K562 (cell line): Measurements from ENCODE around the gene APCDD1L. TPM values are rescaled to one million over a fixed set of nuclear protein-coding genes. Genes with fewer than 3 reads are reported as not detected.

Experiments used
- ATAC-seq: fragments of 200-7000 bp; cut with Tn5 transposase; 3 replicates; pipeline ENCODE4 v1.9.1; 2020; ENCODE audit warnings: moderate library complexity
- BruUV-seq: library from RNA; stranded (reverse); fragments of 400-500 nt; replicated peaks from 2 replicates; lab custom pipeline; 2021; lab: Mats Ljungman, UMichigan
- CTCF ChIA-PET: fragments of 300-600 bp; formaldehyde crosslinking; extraction: SDS; loops from one replicate; lab custom pipeline; 2021; ENCODE audit warnings: low intra/inter-chr PET ratio; lab: Yijun Ruan, JAX
- POLR2A ChIA-PET: fragments of 300-600, 350-650 bp; sonication (Branson Sonifier 250); formaldehyde crosslinking; extraction: SDS; loops from one replicate; lab custom pipeline; 2021; ENCODE audit warnings: antibody characterized with exemption, inconsistent platforms; lab: Yijun Ruan, JAX
- DNase-seq, 4 experiments: peaks; one replicate each; pipeline versions ENCODE4 v3.0.0 to v3.0.0-alpha.2; 2011 to 2018; ENCODE audit warnings: low spot score in 3 of 4, mixed read lengths in 3 of 4; ENCODE audit errors: extremely low read depth in 1 of 4
- FAIRE-seq: peaks from 2 replicates; lab custom pipeline; 2011; peaks lifted over from hg19 to GRCh38; lab: Jason Lieb, UNC
- H2AFZ ChIP-seq: 2 replicates; pipeline ENCODE4 v1.6.0; 2011; ENCODE audit warnings: low read depth, low read length, control low read depth, inconsistent platforms
- H3K27ac ChIP-seq: fragments of 200-600 bp; 3 replicates; pipeline ENCODE4 v1.8.0; 2011; ENCODE audit warnings: low read depth, mild to moderate bottlenecking, control low read depth, inconsistent platforms, low read length, moderate library complexity, mixed read lengths; ENCODE audit errors: extremely low read depth
- H3K27me3 ChIP-seq, 2 experiments: fragments of 300-600 bp in 1 of 2; 2 replicates in 1 of 2; 3 replicates in 1 of 2; pipeline versions ENCODE4 v1.6.0 to v1.8.0; 2011; ENCODE audit warnings: inconsistent platforms in 2 of 2, low read length in 2 of 2, mild to moderate bottlenecking in 1 of 2, mixed read lengths in 1 of 2, moderate library complexity in 1 of 2; ENCODE audit not compliant: control insufficient read depth in 2 of 2, insufficient read depth in 2 of 2
- H3K36me3 ChIP-seq: fragments of 300-600 bp; 3 replicates; pipeline ENCODE4 v1.8.0; 2011; ENCODE audit warnings: mild to moderate bottlenecking, low read length, inconsistent platforms; ENCODE audit not compliant: control insufficient read depth, insufficient read depth
- H3K4me1 ChIP-seq, 2 experiments: fragments of 200-600 bp in 1 of 2; replicated peaks in 1 of 2; 2 replicates in 1 of 2; 3 replicates in 1 of 2; pipeline versions ENCODE4 v1.5.1 to v1.8.0; 2011; ENCODE audit warnings: inconsistent platforms in 2 of 2, low read length in 2 of 2, mild to moderate bottlenecking in 1 of 2, mixed read lengths in 1 of 2, moderate library complexity in 1 of 2; ENCODE audit not compliant: control insufficient read depth in 2 of 2, insufficient read depth in 2 of 2
- H3K4me2 ChIP-seq: 2 replicates; pipeline ENCODE4 v1.6.1; 2011; ENCODE audit warnings: low read length, control low read depth, inconsistent platforms, mixed read lengths; ENCODE audit not compliant: insufficient read depth
- H3K4me3 ChIP-seq: fragments of 200-600 bp; sonication (generic), shearing (Covaris generic); 2 replicates; pipeline ENCODE4 v1.5.1; 2016; ENCODE audit warnings: control low read depth, inconsistent platforms
- H3K79me2 ChIP-seq: fragments of 200-600 bp; 3 replicates; pipeline ENCODE4 v1.8.0; 2011; ENCODE audit warnings: low read length, inconsistent platforms; ENCODE audit not compliant: control insufficient read depth, insufficient read depth
- H3K9ac ChIP-seq, 2 experiments: 2 replicates each; pipeline versions ENCODE4 v1.6.0 to v1.6.1; 2011; ENCODE audit warnings: low read depth in 2 of 2, low read length in 2 of 2, control low read depth in 1 of 2, inconsistent platforms in 1 of 2, mild to moderate bottlenecking in 1 of 2, mixed read lengths in 1 of 2; ENCODE audit not compliant: insufficient read depth in 1 of 2
- H3K9me1 ChIP-seq: one replicate; pipeline ENCODE4 v1.6.0; 2011; ENCODE audit warnings: inconsistent platforms, mild to moderate bottlenecking, low read length, moderate library complexity; ENCODE audit not compliant: control insufficient read depth, insufficient read depth
- H3K9me3 ChIP-seq: replicated peaks from 2 replicates; pipeline ENCODE4 v1.5.1; 2011; ENCODE audit warnings: low read depth, low read length, inconsistent platforms; ENCODE audit not compliant: control insufficient read depth, insufficient read depth
- H4K20me1 ChIP-seq: replicated peaks from 2 replicates; pipeline ENCODE4 v1.6.1; 2011; ENCODE audit warnings: low read length, inconsistent platforms, mixed read lengths; ENCODE audit not compliant: control insufficient read depth, insufficient read depth
- AFF1 ChIP-seq, 2 experiments: fragments of 450-650 bp; IDR thresholded peaks; 2 replicates each; pipeline ENCODE4 v1.6.1; 2018; ENCODE audit warnings: mild to moderate bottlenecking in 2 of 2, low read depth in 1 of 2; ENCODE audit not compliant: partially characterized antibody in 2 of 2
- ID3 ChIP-seq, 2 experiments: fragments of 250-450 bp in 1 of 2; fragments of 450-650 bp in 1 of 2; sonication (Bioruptor Pico) in 1 of 2; IDR thresholded peaks; 2 replicates each; pipeline versions ENCODE4 v1.6.1 to v1.8.0; 2016 to 2021; ENCODE audit warnings: mild to moderate bottlenecking in 2 of 2, moderate library complexity in 2 of 2, missing compliant biosample characterization in 1 of 2, missing genetic modification characterization in 1 of 2
- MECOM ChIP-seq: fragments of 250-450 bp; sonication (Bioruptor Pico); IDR thresholded peaks from 2 replicates; pipeline ENCODE4 v1.8.0; 2022; ENCODE audit warnings: inconsistent platforms
- MYNN ChIP-seq, 2 experiments: sonication (generic); formaldehyde crosslinking in 1 of 2; IDR thresholded peaks; 2 replicates each; pipeline versions ENCODE4 v1.5.0 to v1.6.1; 2016 to 2020; ENCODE audit warnings: antibody characterized with exemption in 1 of 2, missing genetic modification reagents in 1 of 2
- TAF7 ChIP-seq: fragments of 450-650 bp; IDR thresholded peaks from 2 replicates; pipeline ENCODE4 v1.6.1; 2016; ENCODE audit warnings: missing genetic modification characterization, missing compliant biosample characterization
- WGBS: fragments of 100-300 bp; shearing (Covaris generic); methylation state at CpG from one replicate; pipeline ENCODE4 v1.1.6; 2016; ENCODE audit warnings: low coverage, mixed read lengths; ENCODE audit not compliant: insufficient coverage; ENCODE audit errors: missing lambda C conversion rate; 5-methylcytosine and 5-hydroxymethylcytosine counted together
- in situ Hi-C: fragments of 300-500 bp; cut with MboI; formaldehyde crosslinking; loops from 4 replicates; pipeline ENCODE4 v1.15.0; 2018; ENCODE audit warnings: inconsistent platforms, mixed read lengths
- intact Hi-C: fragments of 100-400 bp; cut with micrococcal nuclease; formaldehyde crosslinking; loops from 2 replicates; pipeline ENCODE4 v1.14.2; 2022
- polyA plus RNA-seq, 8 experiments: library from polyadenylated mRNA; depleted of rRNA in 4 of 8; stranded (reverse) in 5 of 8; unstranded in 3 of 8; fragments of >200 nt; fragmentation: Nextera tagmentation in 2 of 8; fragmentation: Illumina TruSeq in 1 of 8; extraction: Ambion mirVana in 2 of 8; extraction: Trizol in 1 of 8; gene quantifications; 2 replicates each; pipeline versions ENCODE4 v1.2.1 to v1.2.3, GENCODE V29; 2011 to 2014; ENCODE audit warnings: inconsistent platforms in 1 of 8, missing spikeins in 1 of 8
- total RNA-seq, 7 experiments: library from RNA; depleted of rRNA in 6 of 7; stranded (reverse); fragments of >200 nt in 6 of 7; fragmentation: Illumina TruSeq in 2 of 7; extraction: Trizol in 2 of 7; gene quantifications; 2 replicates each; pipeline versions ENCODE4 v1.2.1 to v1.2.3, GENCODE V29; 2011 to 2021; ENCODE audit warnings: low replicate concordance in 1 of 7

Gene APCDD1L
- total and polyA plus RNA-seq, 9 of the 15 experiments (the other 6 are each of a cell fraction or from before 2014, with no cell fraction given), result not detected

GRCh38 chr20:58536289-58536688, 21.1 kb upstream of the APCDD1L start:
- no peaks in the 10 kb centered on the region for H3K79me2 ChIP-seq
- WGBS, result 10% methylated on average over 3 of the region's 3 CpGs
- TF ChIP-seq TAF7 (tag) (no peak), MYNN (IDR thresholded peaks at IDR 0.05) (no peak), MYNN (CRISPR knock-in tag; IDR thresholded peaks at IDR 0.05) (no peak), ID3 (CRISPR knock-in tag; IDR thresholded peaks at IDR 0.05) (no peak), ID3 (tag; IDR thresholded peaks at IDR 0.05) (no peak)
- ChIA-PET CTCF (no interaction called here), POLR2A (no interaction called here)
- H3K9ac ChIP-seq, result no peak overlapping the region
- H3K9me1 ChIP-seq, result no peaks in the 10 kb centered on the region
- no peaks in the 10 kb centered on the region for H3K36me3 ChIP-seq
- no peak overlapping the region for H3K4me3 ChIP-seq
- intact Hi-C loops, result no loop called here
- DNase-seq (no peak), FAIRE-seq (no peak), ATAC-seq (no peak)
- no peak overlapping the region for H3K27ac ChIP-seq
- no peak overlapping the region for H2AFZ ChIP-seq
- H3K4me1 ChIP-seq, result peaks cover 0 to 7% of the 10 kb centered on the region in 2 experiments; a peak in 3 of 5 replicates
- no TSS peak for BruUV-seq
- H3K4me2 ChIP-seq, result no peak overlapping the region
- in situ Hi-C loops, result no loop called here
- no peaks in the 10 kb centered on the region for H3K27me3 ChIP-seq
- no peaks in the 10 kb centered on the region; the same call in 1 of the 2 replicates for H3K9me3 ChIP-seq
- no peaks in the 10 kb centered on the region for H4K20me1 ChIP-seq

- CTCF ChIA-PET, result no interaction called here
- intact Hi-C loops, result no loop called here
- ATAC-seq, result no peak
These were observed 16.5 kb upstream of the APCDD1L start for GRCh38 chr20:58531657-58532056.

More at GRCh38 chr20:58531657-58532056, 16.5 kb upstream of the APCDD1L start:
- in situ Hi-C loops, result no loop called here
- TF ChIP-seq MECOM (no peak), AFF1 (IDR thresholded peaks at IDR 0.05; ENCODE audit: low read depth in 1 of 2, partially characterized antibody in 2 of 2) (peak in 1 of 2 experiments; percentile 90)
- BruUV-seq, result no TSS peak
- no peak overlapping the region for H3K27ac ChIP-seq
- DNase-seq (no peak), FAIRE-seq (no peak)
- no peaks in the 10 kb centered on the region for H3K9me1 ChIP-seq
- H3K79me2 ChIP-seq, result no peaks in the 10 kb centered on the region
- H3K4me2 ChIP-seq, result no peak overlapping the region
- H3K4me1 ChIP-seq, result no peaks in the 10 kb centered on the region
- no peaks in the 10 kb centered on the region for H3K36me3 ChIP-seq
- no peak overlapping the region for H3K4me3 ChIP-seq
- no peaks in the 10 kb centered on the region for H4K20me1 ChIP-seq
- POLR2A ChIA-PET, result no interaction called here
- no peaks in the 10 kb centered on the region; the same call in 1 of the 2 replicates for H3K9me3 ChIP-seq
- H3K27me3 ChIP-seq, result no peaks in the 10 kb centered on the region
- H3K9ac ChIP-seq, result no peak overlapping the region
- no peak overlapping the region for H2AFZ ChIP-seq
